ENCODE results near the gene DBT. TPM values are rescaled to one million over a fixed set of nuclear protein-coding genes. Genes with fewer than 3 reads are reported as not detected.

Gene DBT
- total and polyA plus RNA-seq, 10 of the 15 experiments (the other 5 are each of a cell fraction or from before 2014, with no cell fraction given) = 2.1 to 15.9 (median 6.9) TPM

- TF ChIP-seq, protein P1, sequence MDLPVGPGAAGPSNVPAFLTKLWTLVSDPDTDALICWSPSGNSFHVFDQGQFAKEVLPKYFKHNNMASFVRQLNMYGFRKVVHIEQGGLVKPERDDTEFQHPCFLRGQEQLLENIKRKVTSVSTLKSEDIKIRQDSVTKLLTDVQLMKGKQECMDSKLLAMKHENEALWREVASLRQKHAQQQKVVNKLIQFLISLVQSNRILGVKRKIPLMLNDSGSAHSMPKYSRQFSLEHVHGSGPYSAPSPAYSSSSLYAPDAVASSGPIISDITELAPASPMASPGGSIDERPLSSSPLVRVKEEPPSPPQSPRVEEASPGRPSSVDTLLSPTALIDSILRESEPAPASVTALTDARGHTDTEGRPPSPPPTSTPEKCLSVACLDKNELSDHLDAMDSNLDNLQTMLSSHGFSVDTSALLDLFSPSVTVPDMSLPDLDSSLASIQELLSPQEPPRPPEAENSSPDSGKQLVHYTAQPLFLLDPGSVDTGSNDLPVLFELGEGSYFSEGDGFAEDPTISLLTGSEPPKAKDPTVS (IDR thresholded peaks at IDR 0.05; ENCODE audit: low read depth, low read length) = no peak
- TF ChIP-seq PBX3 (IDR thresholded peaks at IDR 0.05; ENCODE audit: insufficient replicate concordance, low read depth, low read length) (no peak), MTA3 (IDR thresholded peaks at IDR 0.05; ENCODE audit: borderline replicate concordance, low read length) (no peak), SIN3A (IDR thresholded peaks at IDR 0.05; ENCODE audit: low read depth, low read length) (no peak)
- TF ChIP-seq, protein P2, sequence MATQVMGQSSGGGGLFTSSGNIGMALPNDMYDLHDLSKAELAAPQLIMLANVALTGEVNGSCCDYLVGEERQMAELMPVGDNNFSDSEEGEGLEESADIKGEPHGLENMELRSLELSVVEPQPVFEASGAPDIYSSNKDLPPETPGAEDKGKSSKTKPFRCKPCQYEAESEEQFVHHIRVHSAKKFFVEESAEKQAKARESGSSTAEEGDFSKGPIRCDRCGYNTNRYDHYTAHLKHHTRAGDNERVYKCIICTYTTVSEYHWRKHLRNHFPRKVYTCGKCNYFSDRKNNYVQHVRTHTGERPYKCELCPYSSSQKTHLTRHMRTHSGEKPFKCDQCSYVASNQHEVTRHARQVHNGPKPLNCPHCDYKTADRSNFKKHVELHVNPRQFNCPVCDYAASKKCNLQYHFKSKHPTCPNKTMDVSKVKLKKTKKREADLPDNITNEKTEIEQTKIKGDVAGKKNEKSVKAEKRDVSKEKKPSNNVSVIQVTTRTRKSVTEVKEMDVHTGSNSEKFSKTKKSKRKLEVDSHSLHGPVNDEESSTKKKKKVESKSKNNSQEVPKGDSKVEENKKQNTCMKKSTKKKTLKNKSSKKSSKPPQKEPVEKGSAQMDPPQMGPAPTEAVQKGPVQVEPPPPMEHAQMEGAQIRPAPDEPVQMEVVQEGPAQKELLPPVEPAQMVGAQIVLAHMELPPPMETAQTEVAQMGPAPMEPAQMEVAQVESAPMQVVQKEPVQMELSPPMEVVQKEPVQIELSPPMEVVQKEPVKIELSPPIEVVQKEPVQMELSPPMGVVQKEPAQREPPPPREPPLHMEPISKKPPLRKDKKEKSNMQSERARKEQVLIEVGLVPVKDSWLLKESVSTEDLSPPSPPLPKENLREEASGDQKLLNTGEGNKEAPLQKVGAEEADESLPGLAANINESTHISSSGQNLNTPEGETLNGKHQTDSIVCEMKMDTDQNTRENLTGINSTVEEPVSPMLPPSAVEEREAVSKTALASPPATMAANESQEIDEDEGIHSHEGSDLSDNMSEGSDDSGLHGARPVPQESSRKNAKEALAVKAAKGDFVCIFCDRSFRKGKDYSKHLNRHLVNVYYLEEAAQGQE (IDR thresholded peaks at IDR 0.05; ENCODE audit: low read depth, low read length) = no peak
Observed at GRCh38 chr1:100266741-100267140, 17.1 kb upstream of the DBT start (continued).
